SK-N-SH treated with all-trans-retinoic acid at 6 μM for 48 hours (cell line): ENCODE measurements around the gene RNFT2.

Experiments
- BACH2 ChIP-seq: fragments of 250-450 bp; sonication (Bioruptor Pico); IDR thresholded peaks from 2 replicates; pipeline ENCODE4 v1.9.0; 2021; ENCODE audit warnings: mild to moderate bottlenecking, borderline replicate concordance
- GLIS3 ChIP-seq: fragments of 250-450 bp; sonication (Bioruptor Pico); IDR thresholded peaks from 2 replicates; pipeline ENCODE4 v1.5.0; 2020; ENCODE audit warnings: mild to moderate bottlenecking, moderate library complexity
- ISL1 ChIP-seq: fragments of 250-450 bp; sonication (Bioruptor Pico); IDR thresholded peaks from 2 replicates; pipeline ENCODE4 v2.1.2; 2022; ENCODE audit warnings: mild to moderate bottlenecking, moderate library complexity
- OSR1 ChIP-seq: fragments of 250-450 bp; sonication (Bioruptor Pico); IDR thresholded peaks from 2 replicates; pipeline ENCODE4 v1.8.0; 2022; ENCODE audit warnings: moderate library complexity, mild to moderate bottlenecking, inconsistent platforms
- RARB ChIP-seq: fragments of 250-450 bp; sonication (Bioruptor Pico); IDR thresholded peaks from 2 replicates; pipeline ENCODE4 v1.8.0; 2021; ENCODE audit warnings: mild to moderate bottlenecking, moderate library complexity
- TOX ChIP-seq: fragments of 250-450 bp; sonication (Bioruptor Pico); IDR thresholded peaks from 2 replicates; pipeline ENCODE4 v1.8.0; 2021; ENCODE audit warnings: mild to moderate bottlenecking, moderate library complexity, borderline replicate concordance
- ZC3H10 ChIP-seq: fragments of 250-450 bp; sonication (Bioruptor Pico); IDR thresholded peaks from 2 replicates; pipeline ENCODE4 v1.5.1; 2021; ENCODE audit warnings: mild to moderate bottlenecking, moderate library complexity
- ZFP30 ChIP-seq: fragments of 450-650 bp; formaldehyde crosslinking; IDR thresholded peaks from 2 replicates; pipeline ENCODE4 v1.5.0; 2022; ENCODE audit warnings: mild to moderate bottlenecking, moderate library complexity
- TF ChIP-seq, protein P1 (sequence below): fragments of 250-450 bp; sonication (Bioruptor Pico); IDR thresholded peaks from 2 replicates; pipeline ENCODE4 v1.8.0; 2020; ENCODE audit warnings: mild to moderate bottlenecking, moderate library complexity, borderline replicate concordance
- TF ChIP-seq, protein P2 (sequence below): fragments of 250-450 bp; sonication (Bioruptor Pico); IDR thresholded peaks from 2 replicates; pipeline ENCODE4 v1.5.0; 2020; ENCODE audit warnings: mild to moderate bottlenecking, moderate library complexity

DNA sequence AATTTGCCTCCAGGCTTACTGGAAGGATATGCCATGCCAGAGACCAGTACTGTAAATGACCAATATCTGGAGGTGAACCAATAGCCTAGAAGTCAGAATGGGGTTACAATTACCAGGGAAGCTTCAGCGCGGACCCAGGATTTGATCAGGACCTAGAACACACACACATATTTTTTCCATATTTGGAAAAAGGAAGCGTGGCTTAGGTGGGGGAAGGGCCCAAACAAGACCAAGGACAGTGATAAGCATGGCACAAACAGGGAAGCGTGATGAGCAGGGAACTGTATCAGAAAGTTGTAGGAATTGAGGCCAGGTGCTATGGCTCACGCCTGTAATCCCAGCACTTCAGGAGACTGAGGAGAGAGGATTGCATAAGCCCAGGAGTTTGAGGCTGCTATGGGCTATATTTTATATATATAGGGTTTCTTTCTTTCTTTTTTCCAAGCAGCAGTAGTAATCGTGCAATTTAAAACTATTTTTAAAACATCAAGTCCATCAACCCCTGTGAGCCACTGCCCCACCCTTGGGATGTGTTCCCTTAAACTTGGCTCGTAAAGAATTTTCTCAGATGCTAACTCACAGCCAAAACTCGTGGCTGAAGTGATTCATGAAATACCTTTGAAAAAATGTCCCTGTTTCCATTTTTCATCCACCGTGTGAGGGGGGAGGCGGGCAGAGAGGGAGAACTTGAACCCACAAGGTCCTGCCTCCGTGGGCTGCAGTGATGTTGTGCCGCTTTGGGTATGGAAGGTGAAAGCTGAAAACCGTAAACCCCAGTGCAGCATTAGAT is 126.5 kb downstream of the RNFT2 start:
- no peak for TF ChIP-seq GLIS3 (CRISPR knock-in tag)
- TF ChIP-seq BACH2 (CRISPR knock-in tag) = no peak
- TF ChIP-seq, protein P1, sequence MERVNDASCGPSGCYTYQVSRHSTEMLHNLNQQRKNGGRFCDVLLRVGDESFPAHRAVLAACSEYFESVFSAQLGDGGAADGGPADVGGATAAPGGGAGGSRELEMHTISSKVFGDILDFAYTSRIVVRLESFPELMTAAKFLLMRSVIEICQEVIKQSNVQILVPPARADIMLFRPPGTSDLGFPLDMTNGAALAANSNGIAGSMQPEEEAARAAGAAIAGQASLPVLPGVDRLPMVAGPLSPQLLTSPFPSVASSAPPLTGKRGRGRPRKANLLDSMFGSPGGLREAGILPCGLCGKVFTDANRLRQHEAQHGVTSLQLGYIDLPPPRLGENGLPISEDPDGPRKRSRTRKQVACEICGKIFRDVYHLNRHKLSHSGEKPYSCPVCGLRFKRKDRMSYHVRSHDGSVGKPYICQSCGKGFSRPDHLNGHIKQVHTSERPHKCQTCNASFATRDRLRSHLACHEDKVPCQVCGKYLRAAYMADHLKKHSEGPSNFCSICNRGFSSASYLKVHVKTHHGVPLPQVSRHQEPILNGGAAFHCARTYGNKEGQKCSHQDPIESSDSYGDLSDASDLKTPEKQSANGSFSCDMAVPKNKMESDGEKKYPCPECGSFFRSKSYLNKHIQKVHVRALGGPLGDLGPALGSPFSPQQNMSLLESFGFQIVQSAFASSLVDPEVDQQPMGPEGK (CRISPR knock-in tag) = no peak
- TF ChIP-seq OSR1 (CRISPR knock-in tag) = no peak
- TF ChIP-seq ZFP30 (CRISPR knock-in tag) = no peak
- no peak for TF ChIP-seq TOX (CRISPR knock-in tag)
- no peak for TF ChIP-seq RARB (CRISPR knock-in tag)
- TF ChIP-seq, protein P2, sequence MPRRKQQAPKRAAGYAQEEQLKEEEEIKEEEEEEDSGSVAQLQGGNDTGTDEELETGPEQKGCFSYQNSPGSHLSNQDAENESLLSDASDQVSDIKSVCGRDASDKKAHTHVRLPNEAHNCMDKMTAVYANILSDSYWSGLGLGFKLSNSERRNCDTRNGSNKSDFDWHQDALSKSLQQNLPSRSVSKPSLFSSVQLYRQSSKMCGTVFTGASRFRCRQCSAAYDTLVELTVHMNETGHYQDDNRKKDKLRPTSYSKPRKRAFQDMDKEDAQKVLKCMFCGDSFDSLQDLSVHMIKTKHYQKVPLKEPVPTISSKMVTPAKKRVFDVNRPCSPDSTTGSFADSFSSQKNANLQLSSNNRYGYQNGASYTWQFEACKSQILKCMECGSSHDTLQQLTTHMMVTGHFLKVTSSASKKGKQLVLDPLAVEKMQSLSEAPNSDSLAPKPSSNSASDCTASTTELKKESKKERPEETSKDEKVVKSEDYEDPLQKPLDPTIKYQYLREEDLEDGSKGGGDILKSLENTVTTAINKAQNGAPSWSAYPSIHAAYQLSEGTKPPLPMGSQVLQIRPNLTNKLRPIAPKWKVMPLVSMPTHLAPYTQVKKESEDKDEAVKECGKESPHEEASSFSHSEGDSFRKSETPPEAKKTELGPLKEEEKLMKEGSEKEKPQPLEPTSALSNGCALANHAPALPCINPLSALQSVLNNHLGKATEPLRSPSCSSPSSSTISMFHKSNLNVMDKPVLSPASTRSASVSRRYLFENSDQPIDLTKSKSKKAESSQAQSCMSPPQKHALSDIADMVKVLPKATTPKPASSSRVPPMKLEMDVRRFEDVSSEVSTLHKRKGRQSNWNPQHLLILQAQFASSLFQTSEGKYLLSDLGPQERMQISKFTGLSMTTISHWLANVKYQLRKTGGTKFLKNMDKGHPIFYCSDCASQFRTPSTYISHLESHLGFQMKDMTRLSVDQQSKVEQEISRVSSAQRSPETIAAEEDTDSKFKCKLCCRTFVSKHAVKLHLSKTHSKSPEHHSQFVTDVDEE (CRISPR knock-in tag) = no peak
- no peak for TF ChIP-seq ISL1
- TF ChIP-seq ZC3H10 = no peak
